ENCODE data around the gene SLC12A7.

The SLC12A7 gene

GRCh38 chr5:1118231-1118698 is 6.4 kb upstream of the SLC12A7 start:
- H3K27ac ChIP-seq (ENCODE audit: insufficient read depth, low read depth, low read length, poor library complexity, severe bottlenecking), result no peak overlapping the region
- H3K4me1 ChIP-seq (ENCODE audit: control insufficient read depth, insufficient read depth, low read length), result peaks cover 15% of the 10 kb centered on the region
- H3K4me3 ChIP-seq (ENCODE audit: insufficient read depth, low read depth, low read length), result no peak overlapping the region
- 87 to 88% methylated on average over 16 of the region's 16 CpGs for WGBS, 2 experiments
- H3K9me3 ChIP-seq (ENCODE audit: control insufficient read depth, low read length), result no peaks in the 10 kb centered on the region
- H3K27me3 ChIP-seq (ENCODE audit: control insufficient read depth, insufficient read depth, low read length, poor library complexity, severe bottlenecking), result no peaks in the 10 kb centered on the region
- no peaks in the 10 kb centered on the region for H3K36me3 ChIP-seq (ENCODE audit: control insufficient read depth, insufficient read depth, low read length)

- H3K36me3 ChIP-seq (ENCODE audit: control insufficient read depth, insufficient read depth, low read length), result no peaks in the 10 kb centered on the region
- no peaks in the 10 kb centered on the region for H3K27me3 ChIP-seq (ENCODE audit: control insufficient read depth, insufficient read depth, low read length, poor library complexity, severe bottlenecking)
- H3K27ac ChIP-seq (ENCODE audit: insufficient read depth, low read depth, low read length, poor library complexity, severe bottlenecking), result no peak overlapping the region
- no peak overlapping the region for H3K4me3 ChIP-seq (ENCODE audit: insufficient read depth, low read depth, low read length)
- H3K4me1 ChIP-seq (ENCODE audit: control insufficient read depth, insufficient read depth, low read length), result peaks cover 15% of the 10 kb centered on the region
- H3K9me3 ChIP-seq (ENCODE audit: control insufficient read depth, low read length), result no peaks in the 10 kb centered on the region
- WGBS, 2 experiments, result 95% methylated on average over 15 of the region's 15 CpGs
Measured at GRCh38 chr5:1116977-1117376, 5.1 kb upstream of the SLC12A7 start.

GRCh38 chr5:1116109-1116740 is 4.4 kb upstream of the SLC12A7 start:
- Histone ChIP-seq H3K36me3 (ENCODE audit: control insufficient read depth, insufficient read depth, low read length) (no peaks in the 10 kb centered on the region), H3K4me3 (ENCODE audit: insufficient read depth, low read depth, low read length) (no peak overlapping the region), H3K27me3 (ENCODE audit: control insufficient read depth, insufficient read depth, low read length, poor library complexity, severe bottlenecking) (no peaks in the 10 kb centered on the region), H3K4me1 (ENCODE audit: control insufficient read depth, insufficient read depth, low read length) (peaks cover 15% of the 10 kb centered on the region), H3K27ac (ENCODE audit: insufficient read depth, low read depth, low read length, poor library complexity, severe bottlenecking) (no peak overlapping the region), H3K9me3 (ENCODE audit: control insufficient read depth, low read length) (no peaks in the 10 kb centered on the region)
- WGBS, 2 experiments, result 92 to 93% methylated on average over 19 of the region's 19 CpGs

GRCh38 chr5:1115123-1115815 is 3.4 kb upstream of the SLC12A7 start:
- Histone ChIP-seq H3K27ac (ENCODE audit: insufficient read depth, low read depth, low read length, poor library complexity, severe bottlenecking) (no peak overlapping the region), H3K4me1 (ENCODE audit: control insufficient read depth, insufficient read depth, low read length) (peaks cover 15% of the 10 kb centered on the region), H3K9me3 (ENCODE audit: control insufficient read depth, low read length) (no peaks in the 10 kb centered on the region), H3K27me3 (ENCODE audit: control insufficient read depth, insufficient read depth, low read length, poor library complexity, severe bottlenecking) (no peaks in the 10 kb centered on the region), H3K4me3 (ENCODE audit: insufficient read depth, low read depth, low read length) (no peak overlapping the region), H3K36me3 (ENCODE audit: control insufficient read depth, insufficient read depth, low read length) (no peaks in the 10 kb centered on the region)
- WGBS, 2 experiments, result 93 to 94% methylated on average over 23 of the region's 23 CpGs

- 84% methylated on average over 19 of the region's 19 CpGs for WGBS, 2 experiments
- Histone ChIP-seq H3K9me3 (ENCODE audit: control insufficient read depth, low read length) (no peaks in the 10 kb centered on the region), H3K4me1 (ENCODE audit: control insufficient read depth, insufficient read depth, low read length) (peaks cover 13% of the 10 kb centered on the region), H3K27ac (ENCODE audit: insufficient read depth, low read depth, low read length, poor library complexity, severe bottlenecking) (no peak overlapping the region), H3K4me3 (ENCODE audit: insufficient read depth, low read depth, low read length) (no peak overlapping the region), H3K36me3 (ENCODE audit: control insufficient read depth, insufficient read depth, low read length) (no peaks in the 10 kb centered on the region), H3K27me3 (ENCODE audit: control insufficient read depth, insufficient read depth, low read length, poor library complexity, severe bottlenecking) (no peaks in the 10 kb centered on the region)
Measured at GRCh38 chr5:1113805-1114586, 2.1 kb upstream of the SLC12A7 start.

- H3K27me3 ChIP-seq (ENCODE audit: control insufficient read depth, insufficient read depth, low read length, poor library complexity, severe bottlenecking), result no peaks in the 10 kb centered on the region
- H3K27ac ChIP-seq (ENCODE audit: insufficient read depth, low read depth, low read length, poor library complexity, severe bottlenecking), result no peak overlapping the region
- no peaks in the 10 kb centered on the region for H3K36me3 ChIP-seq (ENCODE audit: control insufficient read depth, insufficient read depth, low read length)
- 84 to 91% methylated on average over 5 of the region's 5 CpGs for WGBS, 2 experiments
- H3K4me1 ChIP-seq (ENCODE audit: control insufficient read depth, insufficient read depth, low read length), result peaks cover 6% of the 10 kb centered on the region
- H3K4me3 ChIP-seq (ENCODE audit: insufficient read depth, low read depth, low read length), result no peak overlapping the region
- no peaks in the 10 kb centered on the region for H3K9me3 ChIP-seq (ENCODE audit: control insufficient read depth, low read length)
Measured at GRCh38 chr5:1113332-1113690, 1.4 kb upstream of the SLC12A7 start.

GRCh38 chr5:1112596-1113331 is 901 bp upstream of the SLC12A7 start:
- Histone ChIP-seq H3K27ac (ENCODE audit: insufficient read depth, low read depth, low read length, poor library complexity, severe bottlenecking) (no peak overlapping the region), H3K4me1 (ENCODE audit: control insufficient read depth, insufficient read depth, low read length) (peaks cover 7% of the 10 kb centered on the region)
- WGBS, 2 experiments, result 83 to 84% methylated on average over 12 to 13 of the region's 13 CpGs

GRCh38 chr5:1111241-1111726 is 579 bp downstream of the SLC12A7 start:
- Histone ChIP-seq H3K9me3 (ENCODE audit: control insufficient read depth, low read length) (no peaks in the 10 kb centered on the region), H3K27me3 (ENCODE audit: control insufficient read depth, insufficient read depth, low read length, poor library complexity, severe bottlenecking) (no peaks in the 10 kb centered on the region), H3K27ac (ENCODE audit: insufficient read depth, low read depth, low read length, poor library complexity, severe bottlenecking) (no peak overlapping the region), H3K4me1 (ENCODE audit: control insufficient read depth, insufficient read depth, low read length) (peaks cover 12% of the 10 kb centered on the region), H3K36me3 (ENCODE audit: control insufficient read depth, insufficient read depth, low read length) (no peaks in the 10 kb centered on the region), H3K4me3 (ENCODE audit: insufficient read depth, low read depth, low read length) (peak overlapping the region; percentile 80)
- whole genome bisulfite sequencing, 2 experiments, result 0 to 1% methylated on average over 43 of the region's 43 CpGs

More at GRCh38 chr5:1112596-1113331, 901 bp upstream of the SLC12A7 start:
- no peak overlapping the region for H3K4me3 ChIP-seq (ENCODE audit: insufficient read depth, low read depth, low read length)
- no peaks in the 10 kb centered on the region for H3K9me3 ChIP-seq (ENCODE audit: control insufficient read depth, low read length)
- H3K36me3 ChIP-seq (ENCODE audit: control insufficient read depth, insufficient read depth, low read length), result no peaks in the 10 kb centered on the region
- no peaks in the 10 kb centered on the region for H3K27me3 ChIP-seq (ENCODE audit: control insufficient read depth, insufficient read depth, low read length, poor library complexity, severe bottlenecking)

- Histone ChIP-seq H3K4me1 (ENCODE audit: control insufficient read depth, insufficient read depth, low read length) (peaks cover 14% of the 10 kb centered on the region), H3K27ac (ENCODE audit: insufficient read depth, low read depth, low read length, poor library complexity, severe bottlenecking) (no peak overlapping the region), H3K36me3 (ENCODE audit: control insufficient read depth, insufficient read depth, low read length) (no peaks in the 10 kb centered on the region), H3K27me3 (ENCODE audit: control insufficient read depth, insufficient read depth, low read length, poor library complexity, severe bottlenecking) (no peaks in the 10 kb centered on the region), H3K9me3 (ENCODE audit: control insufficient read depth, low read length) (no peaks in the 10 kb centered on the region), H3K4me3 (ENCODE audit: insufficient read depth, low read depth, low read length) (peak overlapping the region; percentile 80)
- 74% methylated on average over 35 of the region's 35 CpGs for WGBS, 2 experiments
Measured at GRCh38 chr5:1110307-1111240, 1.3 kb downstream of the SLC12A7 start.
